Kidney epithelial cell (primary cell): ENCODE results near the gene NDUFB8. TPM values are rescaled to one million over a fixed set of nuclear protein-coding genes. Genes with fewer than 3 reads are reported as not detected.

Experiments
- DNase-seq: peaks from one replicate; pipeline ENCODE4 v3.0.0-alpha.2; 2010; ENCODE audit warnings: low read depth
- H3K27me3 ChIP-seq: 2 replicates; pipeline ENCODE4 v1.6.0; 2011; ENCODE audit warnings: low read length; ENCODE audit not compliant: control insufficient read depth, insufficient read depth
- H3K36me3 ChIP-seq: 2 replicates; pipeline ENCODE4 v1.5.1; 2011; ENCODE audit warnings: low read length; ENCODE audit not compliant: control insufficient read depth, insufficient read depth
- H3K4me3 ChIP-seq: 2 replicates; pipeline ENCODE4 v1.5.1; 2011; ENCODE audit warnings: low read depth, mild to moderate bottlenecking, control low read depth, low read length
- total RNA-seq: library from RNA; depleted of rRNA; stranded (reverse); fragments of >200 nt; gene quantifications from 2 replicates; pipeline ENCODE4 v1.2.3, GENCODE V29; 2015
- TF ChIP-seq, protein P1 (sequence below): IDR thresholded peaks from 2 replicates; pipeline ENCODE4 v1.5.1; 2011; ENCODE audit warnings: mild to moderate bottlenecking, moderate library complexity, low read length, control low read depth, inconsistent platforms; ENCODE audit not compliant: insufficient read depth, poor library complexity, severe bottlenecking

Gene NDUFB8
- total RNA-seq, 1 donor from 2014 or later = 183 TPM

DNA sequence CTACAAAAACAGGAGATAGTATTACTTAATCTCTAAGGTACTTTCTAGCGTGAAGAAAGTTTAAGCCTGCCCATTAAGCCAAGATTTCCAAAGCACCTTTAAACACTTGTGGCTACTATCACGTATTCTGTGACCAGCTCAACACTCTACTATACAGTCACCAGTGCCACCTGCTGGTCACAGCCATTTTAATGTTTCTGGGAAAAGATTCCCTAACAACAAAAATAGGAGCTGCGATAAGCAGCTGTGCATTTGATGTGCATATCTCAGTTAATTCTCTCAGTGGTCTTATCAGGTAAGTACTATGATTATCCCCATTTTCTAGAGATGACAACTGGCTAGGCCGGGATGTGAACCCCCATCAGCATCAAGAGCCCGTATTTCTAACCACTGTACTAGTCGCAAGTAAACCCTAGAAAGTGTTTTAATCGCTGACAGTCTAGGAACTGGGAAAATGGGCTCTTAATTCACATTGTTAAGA is 10.9 kb downstream of the NDUFB8 start:
- Histone ChIP-seq H3K27me3 (peaks cover 3% of the 10 kb centered on the region), H3K36me3 (no peaks in the 10 kb centered on the region), H3K4me3 (no peak overlapping the region)
- DNase-seq = no peak
- TF ChIP-seq, protein P1, sequence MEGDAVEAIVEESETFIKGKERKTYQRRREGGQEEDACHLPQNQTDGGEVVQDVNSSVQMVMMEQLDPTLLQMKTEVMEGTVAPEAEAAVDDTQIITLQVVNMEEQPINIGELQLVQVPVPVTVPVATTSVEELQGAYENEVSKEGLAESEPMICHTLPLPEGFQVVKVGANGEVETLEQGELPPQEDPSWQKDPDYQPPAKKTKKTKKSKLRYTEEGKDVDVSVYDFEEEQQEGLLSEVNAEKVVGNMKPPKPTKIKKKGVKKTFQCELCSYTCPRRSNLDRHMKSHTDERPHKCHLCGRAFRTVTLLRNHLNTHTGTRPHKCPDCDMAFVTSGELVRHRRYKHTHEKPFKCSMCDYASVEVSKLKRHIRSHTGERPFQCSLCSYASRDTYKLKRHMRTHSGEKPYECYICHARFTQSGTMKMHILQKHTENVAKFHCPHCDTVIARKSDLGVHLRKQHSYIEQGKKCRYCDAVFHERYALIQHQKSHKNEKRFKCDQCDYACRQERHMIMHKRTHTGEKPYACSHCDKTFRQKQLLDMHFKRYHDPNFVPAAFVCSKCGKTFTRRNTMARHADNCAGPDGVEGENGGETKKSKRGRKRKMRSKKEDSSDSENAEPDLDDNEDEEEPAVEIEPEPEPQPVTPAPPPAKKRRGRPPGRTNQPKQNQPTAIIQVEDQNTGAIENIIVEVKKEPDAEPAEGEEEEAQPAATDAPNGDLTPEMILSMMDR = peak; percentile 54

DNA sequence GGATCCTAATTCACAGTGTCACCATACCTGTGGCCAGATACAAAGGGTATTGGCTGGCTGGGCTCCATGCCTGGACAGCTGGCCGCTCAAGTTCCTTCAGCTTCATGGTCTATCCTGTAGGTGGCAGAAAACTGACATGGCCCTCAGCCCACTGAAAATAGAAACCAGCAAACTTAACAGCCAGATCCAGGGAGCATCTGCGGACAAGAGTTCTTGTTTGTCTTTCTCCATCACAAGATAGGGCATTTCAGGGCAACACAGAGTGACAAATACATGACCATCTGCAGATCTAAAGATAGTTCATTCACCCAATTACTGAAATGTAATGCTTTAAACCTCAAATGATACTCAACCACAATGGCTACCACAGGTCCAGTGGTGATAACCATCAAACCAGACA is 12.8 kb downstream of the NDUFB8 start:
- TF ChIP-seq, protein P1 = peak; percentile 3
- H3K36me3 ChIP-seq = no peaks in the 10 kb centered on the region
- H3K27me3 ChIP-seq = peaks cover 3% of the 10 kb centered on the region
- no peak overlapping the region for H3K4me3 ChIP-seq
- no peak for DNase-seq

DNA sequence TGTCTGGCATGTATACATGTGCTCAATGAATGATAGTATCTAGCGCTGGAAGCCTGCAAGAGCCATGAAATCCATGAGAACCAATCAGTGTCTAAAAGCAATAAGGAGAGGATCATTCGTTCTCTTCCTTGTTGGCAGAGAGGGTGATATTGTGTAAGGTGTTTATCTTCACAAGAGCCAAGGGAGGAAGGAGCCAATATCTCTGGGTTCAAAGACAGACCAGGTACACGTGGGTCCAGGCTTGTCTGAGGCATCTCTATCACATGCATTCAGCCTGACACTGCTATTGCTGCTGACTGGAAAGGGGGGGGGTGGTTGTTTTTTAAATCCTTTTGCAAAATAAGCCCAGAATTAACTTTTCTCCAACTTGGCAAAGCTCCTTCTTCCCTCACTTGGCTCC is 14.1 kb downstream of the NDUFB8 start:
- H3K27me3 ChIP-seq = peaks cover 3% of the 10 kb centered on the region
- H3K4me3 ChIP-seq = no peak overlapping the region
- no peak for DNase-seq
- TF ChIP-seq, protein P1 = no peak
- no peaks in the 10 kb centered on the region for H3K36me3 ChIP-seq

DNA sequence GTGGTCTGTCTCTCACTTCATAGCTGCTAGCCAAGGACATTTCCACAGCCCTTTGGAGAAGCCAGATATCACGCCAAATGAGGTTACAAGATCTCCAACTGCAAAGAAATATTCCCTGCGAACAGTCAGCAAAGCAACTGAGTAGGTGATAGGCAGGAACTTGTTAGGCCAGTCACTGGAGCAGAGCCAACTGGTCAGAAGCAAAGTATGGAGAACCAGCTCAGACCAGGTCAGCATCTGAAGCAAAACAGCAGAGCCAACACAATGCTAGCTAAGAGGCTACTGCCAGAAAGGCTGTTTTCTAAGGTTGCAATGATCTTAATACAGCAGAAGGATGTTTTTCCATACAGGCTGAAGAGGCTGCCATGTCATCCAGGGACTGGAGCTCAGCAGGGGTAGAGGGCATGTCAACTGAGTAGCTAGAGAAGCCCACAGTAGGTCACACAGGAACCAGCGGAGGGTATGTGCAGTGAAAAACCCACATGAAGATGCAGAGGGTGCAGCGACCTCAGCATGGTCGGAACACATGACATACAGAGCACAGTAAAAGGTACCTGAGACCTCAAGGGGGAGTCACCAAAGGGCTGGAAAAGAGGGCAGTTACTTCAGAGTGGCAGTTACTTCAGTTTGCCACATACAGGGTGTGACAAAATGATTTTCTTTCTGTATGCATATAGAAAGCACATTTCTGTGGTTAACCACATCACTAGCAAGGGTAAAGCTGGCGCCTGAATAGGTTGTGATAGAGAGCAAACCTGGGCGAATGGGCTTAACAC is 18.9 kb downstream of the NDUFB8 start:
- DNase-seq = no peak

DNA sequence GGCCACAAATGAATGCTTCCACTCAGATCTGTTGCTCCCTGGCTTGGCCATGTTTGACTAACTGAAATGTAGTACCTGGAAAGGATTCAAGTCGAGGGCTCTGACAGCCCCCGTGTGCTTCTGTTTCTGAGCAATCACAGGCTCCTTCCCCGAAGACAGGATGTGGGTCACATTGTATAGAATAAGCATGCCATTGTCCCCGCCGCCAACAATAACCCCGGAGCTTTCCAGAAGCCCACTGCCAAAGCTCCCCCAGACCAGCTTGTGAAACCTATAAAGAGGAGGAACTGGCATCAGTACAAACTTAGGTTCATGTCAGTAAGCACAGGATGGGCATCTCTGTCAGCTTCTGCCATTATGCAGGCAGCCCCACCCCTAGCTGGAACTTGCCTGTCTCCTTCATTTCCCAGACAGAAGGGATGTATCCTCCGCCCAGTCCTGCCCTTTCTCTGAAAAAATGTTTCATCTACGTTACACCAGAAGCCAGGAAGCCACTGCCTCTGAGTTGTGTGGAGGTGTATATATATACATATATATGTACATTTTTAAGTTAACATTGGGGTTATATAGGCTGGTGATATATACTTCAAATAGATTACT is 20.3 kb downstream of the NDUFB8 start:
- H3K27me3 ChIP-seq = no peaks in the 10 kb centered on the region
- no peak for DNase-seq
- TF ChIP-seq, protein P1 = no peak
- H3K36me3 ChIP-seq = no peaks in the 10 kb centered on the region
- no peak overlapping the region for H3K4me3 ChIP-seq

More for the DNA sequence above, 18.9 kb downstream of the NDUFB8 start:
- no peaks in the 10 kb centered on the region for H3K36me3 ChIP-seq
- H3K27me3 ChIP-seq = no peaks in the 10 kb centered on the region
- TF ChIP-seq, protein P1 = no peak
- no peak overlapping the region for H3K4me3 ChIP-seq

DNA sequence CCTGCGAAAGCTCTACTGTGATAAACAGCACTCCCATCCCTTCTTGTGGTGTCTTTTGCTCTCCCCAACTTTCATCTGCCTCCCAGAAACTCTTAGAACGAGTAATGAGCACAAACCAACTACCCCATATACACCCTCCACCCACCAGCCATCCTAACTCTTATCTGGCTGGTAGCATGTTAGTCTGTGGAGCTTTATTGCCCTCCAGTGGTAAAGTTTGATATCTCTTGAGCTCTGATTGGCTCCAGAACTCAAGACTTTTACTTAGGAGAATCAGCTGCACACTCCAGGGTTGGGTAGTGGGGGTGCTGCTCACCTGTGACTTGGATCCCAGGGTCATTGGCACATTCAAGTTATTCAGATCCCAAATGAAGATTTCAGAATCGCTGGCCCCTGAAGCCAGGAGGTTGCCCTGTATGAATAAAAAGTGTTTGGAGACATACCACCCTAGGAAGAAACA is 20.9 kb downstream of the NDUFB8 start:
- no peak overlapping the region for H3K4me3 ChIP-seq
- H3K27me3 ChIP-seq = no peaks in the 10 kb centered on the region
- TF ChIP-seq, protein P1 = peak; percentile 67
- H3K36me3 ChIP-seq = no peaks in the 10 kb centered on the region
- DNase-seq = no peak
